Natural killer cell (primary cell): ENCODE data around the gene KDM7A. TPM values are rescaled to one million over a fixed set of nuclear protein-coding genes. Genes with fewer than 3 reads are reported as not detected.

Experiments used
- ATAC-seq, 3 donors: fragments of 150-1000 bp in 2 of 3; fragments of 200-7000 bp in 1 of 3; cut with Tn5 transposase; 1 replicate in 1 of 3; 2 replicates in 2 of 3; pipeline ENCODE4 v1.10.0; 2021; ENCODE audit warnings: mild to moderate bottlenecking in 2 of 3, moderate library complexity in 2 of 3
- DNase-seq, 2 donors: peaks; one replicate each; pipeline versions ENCODE4 v3.0.0 to v3.0.0-alpha.2; 2013 to 2021; ENCODE audit warnings: mixed read lengths in 1 of 2
- H3K27ac ChIP-seq: one replicate; pipeline ENCODE4 v1.5.1; 2013; ENCODE audit warnings: mild to moderate bottlenecking, low read length
- H3K27me3 ChIP-seq: one replicate; pipeline ENCODE4 v1.6.1; 2013; ENCODE audit warnings: low read length; ENCODE audit not compliant: control insufficient read depth, insufficient read depth
- H3K36me3 ChIP-seq: one replicate; pipeline ENCODE4 v1.6.1; 2013; ENCODE audit warnings: low read length; ENCODE audit not compliant: control insufficient read depth, insufficient read depth
- H3K4me1 ChIP-seq: one replicate; pipeline ENCODE4 v1.6.1; 2013; ENCODE audit warnings: low read length; ENCODE audit not compliant: control insufficient read depth, insufficient read depth
- H3K4me3 ChIP-seq: one replicate; pipeline ENCODE4 v1.5.1; 2013; ENCODE audit warnings: low read length
- H3K9me3 ChIP-seq: one replicate; pipeline ENCODE4 v1.6.1; 2013; ENCODE audit warnings: low read length; ENCODE audit not compliant: control insufficient read depth, insufficient read depth
- H3K27ac Mint-ChIP-seq, 2 donors: one replicate each; pipeline ENCODE4 v1.8.0; 2022; ENCODE audit warnings: mild to moderate bottlenecking in 2 of 2, mixed read lengths in 2 of 2, moderate library complexity in 1 of 2
- H3K27me3 Mint-ChIP-seq, 2 donors: one replicate each; pipeline ENCODE4 v1.8.0; 2022; ENCODE audit warnings: low read depth in 2 of 2, mixed read lengths in 2 of 2
- H3K36me3 Mint-ChIP-seq: one replicate; pipeline ENCODE4 v1.8.0; 2022; ENCODE audit warnings: mixed read lengths
- H3K4me1 Mint-ChIP-seq, 2 donors: one replicate each; pipeline ENCODE4 v1.8.0; 2022; ENCODE audit warnings: mixed read lengths in 2 of 2
- H3K4me3 Mint-ChIP-seq: one replicate; pipeline ENCODE4 v1.8.0; 2022; ENCODE audit warnings: mild to moderate bottlenecking, moderate library complexity, mixed read lengths
- H3K9me3 Mint-ChIP-seq, 2 donors: one replicate each; pipeline ENCODE4 v1.8.0; 2022; ENCODE audit warnings: mixed read lengths in 2 of 2
- WGBS: methylation state at CpG from one replicate; pipeline ENCODE4 v1.1.7; 2013; ENCODE audit warnings: missing lambda C conversion rate; ENCODE audit not compliant: insufficient coverage; 5-methylcytosine and 5-hydroxymethylcytosine counted together
- intact Hi-C: fragments of 100-400 bp; cut with micrococcal nuclease; formaldehyde crosslinking; loops from one replicate; pipeline ENCODE4 v1.14.2; 2022
- total RNA-seq, 4 donors: library from RNA; stranded (reverse); fragments of 120-200 nt in 1 of 4; gene quantifications; one replicate each; pipeline versions ENCODE4 v1.2.3 to v1.2.4, GENCODE V29; 2013 to 2022
- TF ChIP-seq, protein P1 (sequence below): fragments of 200-600 bp; IDR thresholded peaks from one replicate; pipeline ENCODE4 v1.8.0; 2022; ENCODE audit warnings: antibody characterized with exemption

The KDM7A gene
- total RNA-seq, 3 donors from 2014 or later (not counting 1 experiment from before 2014, with no cell fraction given), result 25.2 to 38.1 (median 36.1) TPM

- 89% methylated on average over 4 of the region's 7 CpGs for WGBS
- Mint-ChIP-seq H3K4me3 (no peak overlapping the region), H3K4me1 (peaks cover 11 to 21% of the 10 kb centered on the region in 2 donors)
Measured at GRCh38 chr7:140035400-140036223, 141.2 kb downstream of the KDM7A start.

More at GRCh38 chr7:140035400-140036223, 141.2 kb downstream of the KDM7A start:
- H3K27ac ChIP-seq, result no peak overlapping the region
- Mint-ChIP-seq H3K27me3 (no peaks in the 10 kb centered on the region), H3K36me3 (no peaks in the 10 kb centered on the region), H3K27ac (peak overlapping the region in 1 of 2 donors; percentile 54), H3K9me3 (no peaks in the 10 kb centered on the region)
- intact Hi-C loops, result no loop called here
- TF ChIP-seq, protein P1, sequence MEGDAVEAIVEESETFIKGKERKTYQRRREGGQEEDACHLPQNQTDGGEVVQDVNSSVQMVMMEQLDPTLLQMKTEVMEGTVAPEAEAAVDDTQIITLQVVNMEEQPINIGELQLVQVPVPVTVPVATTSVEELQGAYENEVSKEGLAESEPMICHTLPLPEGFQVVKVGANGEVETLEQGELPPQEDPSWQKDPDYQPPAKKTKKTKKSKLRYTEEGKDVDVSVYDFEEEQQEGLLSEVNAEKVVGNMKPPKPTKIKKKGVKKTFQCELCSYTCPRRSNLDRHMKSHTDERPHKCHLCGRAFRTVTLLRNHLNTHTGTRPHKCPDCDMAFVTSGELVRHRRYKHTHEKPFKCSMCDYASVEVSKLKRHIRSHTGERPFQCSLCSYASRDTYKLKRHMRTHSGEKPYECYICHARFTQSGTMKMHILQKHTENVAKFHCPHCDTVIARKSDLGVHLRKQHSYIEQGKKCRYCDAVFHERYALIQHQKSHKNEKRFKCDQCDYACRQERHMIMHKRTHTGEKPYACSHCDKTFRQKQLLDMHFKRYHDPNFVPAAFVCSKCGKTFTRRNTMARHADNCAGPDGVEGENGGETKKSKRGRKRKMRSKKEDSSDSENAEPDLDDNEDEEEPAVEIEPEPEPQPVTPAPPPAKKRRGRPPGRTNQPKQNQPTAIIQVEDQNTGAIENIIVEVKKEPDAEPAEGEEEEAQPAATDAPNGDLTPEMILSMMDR, result no peak
- H3K4me1 ChIP-seq, result peaks cover 11% of the 10 kb centered on the region
- H3K9me3 ChIP-seq, result no peaks in the 10 kb centered on the region
- ATAC-seq (no peak), DNase-seq (no peak)
- H3K4me3 ChIP-seq, result no peak overlapping the region
- H3K36me3 ChIP-seq, result peaks cover 55% of the 10 kb centered on the region
- H3K27me3 ChIP-seq, result no peaks in the 10 kb centered on the region

Other genes with a start within 250 kb of the KDM7A start
- 100 to 1,000 TPM; 116 to 151 (median 130) TPM for gene PARP12, start 114.0 kb downstream of the KDM7A start, total RNA-seq
- 10 to 100 TPM; 19.1 to 26.4 (median 24.5) TPM for gene SLC37A3, start 221.5 kb upstream of the KDM7A start, total RNA-seq
- 1 to 10 TPM; 1.9 to 3.3 (median 2.8) TPM for gene RAB19, start 227.1 kb upstream of the KDM7A start, total RNA-seq